H1 (cell line): Measurements from ENCODE around the gene ABI3.

Experiments
- CEBPB ChIP-seq: IDR thresholded peaks from 2 replicates; pipeline ENCODE4 v1.6.1; 2012; ENCODE audit warnings: low read depth, low read length
- EP300 ChIP-seq, 2 experiments: IDR thresholded peaks; 1 replicate in 1 of 2; 2 replicates in 1 of 2; pipeline ENCODE4 v1.6.1; 2011 to 2012; ENCODE audit warnings: low read depth in 2 of 2, low read length in 2 of 2, mild to moderate bottlenecking in 2 of 2, borderline replicate concordance in 1 of 2, inconsistent platforms in 1 of 2, moderate library complexity in 1 of 2
- MAX ChIP-seq: IDR thresholded peaks from 2 replicates; pipeline ENCODE4 v1.6.1; 2012; ENCODE audit warnings: inconsistent platforms
- PHF8 ChIP-seq: fragments of 200-600 bp; sonication (generic); conservative IDR thresholded peaks from 2 replicates; pipeline ENCODE4 v1.7.1; 2012; ENCODE audit warnings: low read depth, mild to moderate bottlenecking, inconsistent platforms, low read length, moderate library complexity
- POLR2A ChIP-seq, 2 experiments: IDR thresholded peaks; 1 replicate in 1 of 2; 2 replicates in 1 of 2; pipeline ENCODE4 v1.6.1; 2011; ENCODE audit warnings: low read depth in 2 of 2, low read length in 2 of 2, mild to moderate bottlenecking in 2 of 2; ENCODE audit errors: control extremely low read depth in 1 of 2
- POU5F1 ChIP-seq: IDR thresholded peaks from 2 replicates; pipeline ENCODE4 v1.6.1; 2011; ENCODE audit warnings: low read depth, mild to moderate bottlenecking, low read length, moderate library complexity
- TEAD4 ChIP-seq: IDR thresholded peaks from 2 replicates; pipeline ENCODE4 v1.6.1; 2012; ENCODE audit warnings: low read depth, low read length, inconsistent platforms, mixed read lengths
- USF2 ChIP-seq: IDR thresholded peaks from 2 replicates; pipeline ENCODE4 v1.6.1; 2011; ENCODE audit warnings: low read length, improper control_type of control experiment

- TF ChIP-seq USF2 (no peak), CEBPB (no peak), MAX (no peak), PHF8 (no peak), POU5F1 (no peak), TEAD4 (no peak), POLR2A (IDR thresholded peaks at IDR 0.05; ENCODE audit: control extremely low read depth in 1 of 2, low read depth in 2 of 2, low read length in 2 of 2) (no peak), EP300 (IDR thresholded peaks at IDR 0.05; ENCODE audit: borderline replicate concordance in 1 of 2, low read depth in 2 of 2, low read length in 2 of 2) (no peak)
Measured at GRCh38 chr17:49239963-49240362, 29.5 kb downstream of the ABI3 start.
